Stimulated activated CD4-positive, alpha-beta T cell treated with anti-CD3 and anti-CD28 coated beads, Interleukin-4, amount 100 ng/mL, for 24 hours (primary cell): ENCODE measurements around the gene SOX6.
"Not testable (repeated sequence)": the region's sequence is repeated elsewhere in the genome, so short reads cannot be mapped to it uniquely, and the experiment has no call there.

ENCODE experiments used
- DNase-seq: peaks from one replicate; pipeline ENCODE4 v3.0.0-alpha.2; 2020

SOX6 gene

GRCh38 chr11:15944460-15944859, 411.9 kb downstream of the SOX6 start:
- no peak for DNase-seq

DNA sequence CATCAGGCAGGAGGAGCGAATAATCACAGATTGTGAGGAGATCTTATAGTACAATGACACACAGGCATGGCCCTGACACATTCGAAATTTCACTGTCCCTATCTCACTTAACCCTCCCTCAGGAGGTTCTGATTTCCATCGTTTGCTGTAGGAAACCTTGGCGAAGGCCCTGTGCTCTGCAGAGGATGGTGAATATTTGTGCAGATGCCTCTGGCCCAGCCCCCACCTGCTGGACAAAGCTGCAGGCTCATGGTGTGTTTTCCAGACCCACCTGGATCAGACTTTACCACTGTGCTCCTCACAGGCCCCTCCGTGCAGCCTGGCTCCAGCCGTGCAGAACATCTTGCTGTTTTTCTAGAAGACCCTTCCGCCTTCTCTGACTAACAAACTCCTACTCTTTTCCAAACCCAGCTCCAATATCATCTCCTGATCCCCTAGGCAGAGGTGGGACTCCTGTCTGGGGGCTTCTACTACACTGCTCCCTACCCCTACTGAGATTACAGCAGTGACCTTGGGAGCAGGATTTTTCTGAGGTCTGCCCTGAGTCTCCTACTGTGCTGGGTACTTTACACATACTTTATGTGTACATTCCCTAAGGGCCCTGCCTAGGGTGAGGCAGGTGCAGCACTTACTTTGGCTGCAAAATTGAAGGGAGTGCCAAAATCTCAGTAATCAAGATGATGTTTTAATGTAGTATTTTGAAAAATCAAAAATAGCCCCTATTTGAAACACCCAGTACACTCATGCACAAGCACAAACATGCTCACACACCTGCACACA, 412.7 kb downstream of the SOX6 start:
- DNase-seq: no peak

DNA sequence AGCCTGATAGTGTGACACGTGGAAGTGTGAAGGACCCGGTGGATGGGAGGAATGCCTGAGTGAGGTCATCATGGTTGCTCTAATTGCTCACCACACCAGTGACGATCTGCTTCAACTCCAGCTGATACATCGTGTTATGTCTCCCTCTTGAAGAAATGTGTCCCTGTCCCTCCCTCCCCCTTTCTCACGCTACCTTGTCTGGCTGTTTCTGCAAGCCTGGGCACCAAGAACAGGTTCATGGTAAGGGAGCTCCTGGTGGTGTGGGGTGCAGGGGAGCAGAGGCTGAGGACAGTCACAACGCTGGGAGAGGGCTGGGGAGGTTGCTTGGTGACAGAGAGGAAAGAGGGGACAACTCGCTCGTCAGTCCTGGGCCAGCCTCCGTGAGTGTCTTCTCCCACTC, 413.4 kb downstream of the SOX6 start:
- DNase-seq: no peak

- DNase-seq: no peak
These were observed 414.2 kb downstream of the SOX6 start for GRCh38 chr11:15942126-15942525.

GRCh38 chr11:15941206-15941770, 415.1 kb downstream of the SOX6 start:
- no peak for DNase-seq

DNA sequence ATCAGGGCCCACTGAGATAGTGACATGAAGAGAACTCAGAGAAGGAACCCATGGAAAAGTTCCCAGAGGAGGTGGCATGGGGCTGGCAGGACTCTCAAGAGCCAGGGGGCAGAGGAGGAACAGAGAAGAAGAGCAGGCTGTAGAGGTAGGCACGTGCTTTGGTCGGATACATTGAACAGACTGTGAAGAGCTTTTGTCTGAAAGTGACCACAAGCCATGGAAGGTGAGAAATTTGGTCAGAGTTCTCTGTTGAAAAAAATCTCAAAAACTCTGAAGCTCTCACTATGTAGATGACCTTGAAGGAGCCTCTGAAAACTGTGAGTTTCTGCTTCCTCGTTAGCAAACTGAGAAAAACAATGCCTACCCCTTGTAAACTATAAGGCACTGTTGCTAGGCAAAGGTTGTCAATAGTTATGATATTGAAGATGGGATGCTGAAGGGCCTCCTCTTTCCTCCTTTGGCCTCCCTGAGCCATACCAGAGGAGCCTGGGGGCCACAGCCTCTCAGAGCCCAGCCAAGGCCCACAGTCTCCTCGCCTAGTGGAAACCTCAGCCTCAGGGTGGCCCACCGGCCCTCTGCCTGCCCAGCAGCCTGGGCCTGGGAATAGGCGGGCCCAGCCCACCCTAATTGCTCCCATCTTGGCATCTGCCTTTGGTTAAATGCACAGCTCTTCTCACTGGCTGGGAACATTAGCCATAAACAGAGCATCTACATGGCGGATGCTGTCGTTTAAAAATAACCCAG, 415.7 kb downstream of the SOX6 start:
- no peak for DNase-seq

- DNase-seq: no peak
These were observed 417.4 kb downstream of the SOX6 start for GRCh38 chr11:15938983-15939382.

- no peak for DNase-seq
These were observed 418.2 kb downstream of the SOX6 start for GRCh38 chr11:15938121-15938611.

- DNase-seq: no peak
These were observed 418.7 kb downstream of the SOX6 start for GRCh38 chr11:15937601-15938120.

GRCh38 chr11:15936011-15936410, 420.3 kb downstream of the SOX6 start:
- DNase-seq: no peak

DNA sequence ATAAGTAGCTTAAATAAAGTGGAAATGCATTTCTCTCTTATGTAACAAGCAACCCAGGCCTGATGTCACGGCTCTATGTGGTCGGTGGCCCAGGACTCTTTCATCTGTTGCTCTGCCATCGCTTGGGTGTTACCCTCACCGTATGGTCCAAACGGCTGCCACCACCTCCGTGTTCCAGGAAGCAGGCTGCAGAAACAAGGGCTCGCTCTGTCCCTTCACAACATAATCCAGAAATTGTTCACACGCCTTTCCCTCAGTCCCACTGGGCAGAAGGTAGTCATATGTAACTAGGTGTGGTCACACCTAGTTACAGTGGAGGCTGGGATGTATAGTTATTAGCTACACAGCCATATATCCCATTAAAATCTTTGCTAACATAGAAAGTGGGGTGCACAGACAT, 421.0 kb downstream of the SOX6 start:
- no peak for DNase-seq

DNA sequence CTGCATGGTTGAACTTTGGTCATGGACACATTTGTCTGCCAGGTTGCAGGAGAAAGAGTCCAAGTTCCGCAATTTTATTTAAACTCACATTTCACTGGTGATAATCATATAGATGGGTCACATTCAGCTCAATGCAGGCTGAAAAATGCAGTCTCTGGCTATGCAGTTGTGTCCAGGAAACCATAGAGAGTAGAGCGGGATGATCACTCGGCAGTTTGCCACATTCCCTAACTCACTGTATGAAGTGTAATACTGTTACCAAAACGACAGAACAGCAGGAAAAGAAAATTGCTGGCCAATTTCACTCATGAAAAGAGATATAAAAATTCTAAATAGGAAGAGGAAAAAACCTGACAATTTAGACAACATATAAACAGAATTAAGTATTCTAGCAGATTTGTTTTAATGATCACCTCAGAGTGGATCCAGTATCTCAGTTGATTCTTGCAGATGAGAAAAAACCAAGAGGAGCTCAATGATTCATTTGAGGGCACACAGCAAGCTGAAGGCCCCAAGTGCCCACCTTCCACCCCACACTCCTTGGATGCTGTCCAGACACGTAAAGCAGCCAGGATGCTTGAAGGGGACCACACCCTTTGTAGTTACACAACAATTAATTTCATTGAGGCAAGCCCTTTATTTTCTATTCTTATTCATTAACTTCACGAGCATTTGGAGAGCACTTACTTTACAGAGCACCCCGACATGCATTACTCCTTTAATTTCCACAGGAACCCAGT, 422.3 kb downstream of the SOX6 start:
- no peak for DNase-seq

DNA sequence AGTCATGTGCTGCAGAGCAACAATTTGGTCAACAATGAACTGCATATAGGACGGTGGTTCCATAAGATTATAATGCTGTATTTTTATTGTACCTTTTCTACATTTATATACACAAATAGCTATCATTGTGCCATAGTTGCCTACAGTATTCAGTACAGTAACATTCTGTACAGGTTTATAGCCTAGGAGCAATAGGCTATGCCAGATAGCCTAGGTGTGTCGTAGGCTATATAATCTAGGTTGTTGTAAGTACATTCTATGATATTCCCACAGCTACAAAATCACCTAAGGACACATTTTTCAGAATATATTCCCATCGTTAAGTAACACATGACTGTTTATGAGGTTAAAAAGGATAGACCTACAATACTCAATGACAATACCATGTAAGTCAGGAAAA, 423.9 kb downstream of the SOX6 start:
- DNase-seq: no peak

- no peak for DNase-seq
These were observed 424.8 kb downstream of the SOX6 start for GRCh38 chr11:15931497-15931896.

DNA sequence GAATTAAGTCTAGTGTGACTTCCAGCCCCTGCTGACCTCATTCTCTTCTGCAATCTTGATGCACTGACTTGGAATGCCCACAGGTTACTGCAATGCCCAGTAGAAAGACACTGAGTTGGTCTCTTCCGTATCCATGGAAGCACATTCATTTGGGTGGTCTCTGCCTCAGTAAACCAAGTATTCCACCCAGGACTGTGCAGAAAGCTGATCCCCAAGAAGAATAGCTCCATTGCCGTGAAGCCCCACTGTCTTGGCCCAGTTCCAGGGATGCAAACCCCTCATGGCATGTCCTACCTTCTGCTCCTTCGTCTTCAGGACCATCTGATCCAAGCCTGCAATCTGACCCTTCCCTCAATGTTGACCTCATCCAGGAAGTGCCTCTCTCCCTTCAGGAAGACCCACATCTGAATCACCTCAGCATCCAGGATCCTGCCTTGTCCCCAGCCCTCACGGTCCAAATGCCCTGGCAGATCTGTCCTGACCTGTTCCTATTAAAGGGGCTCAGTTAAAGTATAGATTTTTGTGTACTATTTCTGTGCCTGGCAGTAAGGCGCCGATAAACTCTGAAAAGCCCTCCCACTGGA, 425.8 kb downstream of the SOX6 start:
- DNase-seq: no peak

GRCh38 chr11:15929371-15929901, 426.9 kb downstream of the SOX6 start:
- DNase-seq: no peak

DNA sequence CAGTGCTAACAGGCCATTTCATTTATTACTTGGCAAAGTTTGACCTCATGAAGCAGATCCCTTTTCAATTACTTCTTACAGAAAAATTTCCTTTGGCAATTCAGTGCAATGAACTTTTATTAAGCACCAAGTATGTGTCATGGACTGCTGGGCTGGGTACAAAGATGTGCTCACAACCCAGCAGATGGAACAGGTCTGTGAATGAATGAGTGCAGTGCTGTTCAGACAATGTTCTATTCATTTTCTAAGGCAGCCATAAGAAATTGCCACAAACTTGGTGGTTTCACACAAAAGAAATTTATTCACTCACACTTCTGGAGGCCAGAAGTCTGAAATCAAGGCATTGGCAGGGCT, 428.5 kb downstream of the SOX6 start:
- no peak for DNase-seq

- DNase-seq: no peak
These were observed 429.0 kb downstream of the SOX6 start for GRCh38 chr11:15927196-15927863.

DNA sequence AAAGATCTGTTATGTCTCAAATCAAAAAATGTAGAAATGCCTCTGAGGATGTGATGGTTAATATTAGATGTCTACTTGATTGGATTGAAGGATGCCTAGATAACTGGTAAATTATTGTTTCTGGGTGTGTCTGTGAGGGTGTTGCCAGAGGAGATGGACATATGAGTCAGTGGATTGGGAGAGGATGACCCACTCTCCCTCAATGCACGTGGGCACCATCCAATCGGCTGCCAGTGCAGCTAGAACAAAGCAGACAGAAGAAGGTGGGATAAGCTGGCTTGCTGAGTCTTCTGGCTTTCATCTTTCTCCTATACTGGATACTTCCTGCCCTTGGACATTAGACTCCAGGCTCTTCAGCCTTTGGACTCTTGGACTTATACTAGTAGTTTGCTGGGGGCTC, 430.3 kb downstream of the SOX6 start:
- DNase-seq: no peak

- DNase-seq: no peak
These were observed 433.2 kb downstream of the SOX6 start for GRCh38 chr11:15923183-15923582.

GRCh38 chr11:15922745-15923144, 433.6 kb downstream of the SOX6 start:
- DNase-seq: not testable (repeated sequence)
